MG63 (cell line): ENCODE results near the gene ARHGAP44. TPM values are rescaled to one million over a fixed set of nuclear protein-coding genes. Genes with fewer than 3 reads are reported as not detected.
"Not testable (repeated sequence)": the region's sequence is repeated elsewhere in the genome, so short reads cannot be mapped to it uniquely, and the experiment has no call there.

Experiments used
- DNase-seq: peaks from one replicate; pipeline ENCODE4 v3.0.0-alpha.2; 2020
- H3K27me3 ChIP-seq: fragments of 250-450 bp; sonication (Bioruptor Pico); 2 replicates; pipeline ENCODE4 v1.5.1; 2020; ENCODE audit warnings: mild to moderate bottlenecking, moderate library complexity
- H3K36me3 ChIP-seq: fragments of 250-450 bp; sonication (Bioruptor Pico); 2 replicates; pipeline ENCODE4 v1.5.1; 2020; ENCODE audit warnings: mild to moderate bottlenecking, moderate library complexity
- H3K4me3 ChIP-seq: fragments of 250-450 bp; sonication (Bioruptor Pico); 2 replicates; pipeline ENCODE4 v1.5.1; 2020; ENCODE audit warnings: mild to moderate bottlenecking, moderate library complexity
- H3K9me3 ChIP-seq: fragments of 250-450 bp; sonication (Bioruptor Pico); 2 replicates; pipeline ENCODE4 v1.5.1; 2020; ENCODE audit warnings: mild to moderate bottlenecking, moderate library complexity
- total RNA-seq: library from RNA; depleted of rRNA; stranded (reverse); fragments of >200 nt; shearing (Covaris generic); gene quantifications from 2 replicates; pipeline ENCODE4 v1.2.3, GENCODE V29; 2014; ENCODE audit warnings: low replicate concordance

The ARHGAP44 gene
- total RNA-seq, 1 experiment from 2014 or later = 1.2 TPM

DNA sequence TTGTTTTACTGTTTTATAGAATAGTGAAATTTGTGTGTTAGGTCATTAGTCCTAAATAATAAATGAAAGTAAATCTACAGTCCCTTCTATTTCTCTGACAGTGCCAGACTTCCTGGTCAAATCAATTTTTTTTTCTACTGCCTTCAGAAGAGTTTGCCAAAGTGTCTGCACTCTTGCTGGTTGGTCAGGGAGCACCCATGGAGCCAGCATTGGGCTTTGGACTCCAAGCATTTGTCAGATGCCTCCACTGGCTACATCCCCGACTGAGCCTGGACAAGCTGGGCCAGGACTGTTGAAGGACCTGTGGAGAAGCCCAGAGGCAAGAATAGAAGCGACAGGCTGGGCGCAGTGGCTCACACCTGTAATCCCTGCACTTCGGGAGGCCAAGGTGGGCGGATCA is 174.9 kb downstream of the ARHGAP44 start:
- Histone ChIP-seq H3K27me3 (no peaks in the 10 kb centered on the region), H3K36me3 (no peaks in the 10 kb centered on the region)

DNA sequence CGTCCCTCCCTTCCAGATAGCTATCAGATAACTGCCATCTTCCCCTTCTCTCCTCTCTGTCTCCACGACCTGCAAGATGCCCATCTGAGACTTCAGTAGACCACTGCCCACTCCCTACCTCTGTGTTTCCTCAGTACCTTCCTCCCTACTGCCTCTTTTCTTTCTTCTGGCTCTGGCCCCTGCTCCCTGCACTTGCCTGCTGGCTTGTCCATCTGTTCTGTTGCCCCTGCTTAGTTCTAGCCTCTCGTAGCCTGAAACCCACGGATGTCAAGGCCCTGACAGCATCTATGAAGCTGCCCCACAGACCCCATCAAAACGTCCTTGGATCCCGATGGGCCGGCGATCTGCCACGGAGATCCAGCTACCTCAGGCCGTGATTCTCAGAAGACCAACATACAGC is 175.5 kb downstream of the ARHGAP44 start:
- Histone ChIP-seq H3K9me3 (no peaks in the 10 kb centered on the region), H3K27me3 (no peaks in the 10 kb centered on the region), H3K4me3 (no peak overlapping the region), H3K36me3 (no peaks in the 10 kb centered on the region)
- DNase-seq = no peak

More for the DNA sequence above, 174.9 kb downstream of the ARHGAP44 start:
- Histone ChIP-seq H3K4me3 (no peak overlapping the region), H3K9me3 (no peaks in the 10 kb centered on the region)
- DNase-seq = no peak

DNA sequence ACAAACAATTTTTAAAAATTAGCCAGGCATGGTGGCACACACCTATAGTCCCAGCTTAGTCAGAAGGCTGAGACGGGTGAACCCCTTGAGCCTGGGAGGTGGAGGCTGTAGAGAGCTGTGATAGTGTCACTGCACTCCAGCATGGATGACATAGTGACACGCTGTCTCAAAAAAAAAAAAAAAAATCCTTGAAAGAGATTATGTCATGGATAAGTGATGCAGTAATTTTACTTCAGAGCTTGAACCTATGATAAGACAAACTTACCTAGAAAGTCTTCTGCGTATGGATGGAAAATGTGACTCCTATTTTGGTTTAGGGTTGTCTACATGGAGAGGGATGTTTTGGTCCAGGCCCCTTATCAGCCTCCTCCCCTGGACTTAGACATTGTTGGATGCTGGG is 176.7 kb downstream of the ARHGAP44 start:
- H3K4me3 ChIP-seq = no peak overlapping the region
- no peaks in the 10 kb centered on the region for H3K9me3 ChIP-seq
- no peaks in the 10 kb centered on the region for H3K36me3 ChIP-seq
- H3K27me3 ChIP-seq = no peaks in the 10 kb centered on the region
- DNase-seq = no peak

DNA sequence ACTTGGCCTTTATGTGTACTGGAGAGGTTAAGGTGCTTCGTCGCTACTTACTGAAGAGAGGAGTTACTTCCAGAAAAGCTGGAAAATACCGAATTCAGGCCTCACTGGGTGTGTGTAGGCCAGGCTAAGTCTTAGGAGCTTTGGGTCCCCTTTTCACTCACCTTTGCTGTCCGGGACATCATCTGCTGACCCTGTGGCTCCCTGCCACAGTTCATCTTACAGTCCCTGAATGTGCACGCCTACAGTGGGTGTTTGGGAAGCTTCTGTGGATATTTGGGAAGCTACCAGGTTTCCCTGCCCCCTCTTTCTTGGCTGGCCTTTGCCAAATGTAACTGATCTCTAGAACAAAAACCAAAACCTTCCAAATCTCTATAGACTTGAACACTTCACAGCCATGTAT is 177.1 kb downstream of the ARHGAP44 start:
- Histone ChIP-seq H3K27me3 (no peaks in the 10 kb centered on the region), H3K36me3 (no peaks in the 10 kb centered on the region), H3K9me3 (no peaks in the 10 kb centered on the region), H3K4me3 (no peak overlapping the region)
- DNase-seq = no peak

DNA sequence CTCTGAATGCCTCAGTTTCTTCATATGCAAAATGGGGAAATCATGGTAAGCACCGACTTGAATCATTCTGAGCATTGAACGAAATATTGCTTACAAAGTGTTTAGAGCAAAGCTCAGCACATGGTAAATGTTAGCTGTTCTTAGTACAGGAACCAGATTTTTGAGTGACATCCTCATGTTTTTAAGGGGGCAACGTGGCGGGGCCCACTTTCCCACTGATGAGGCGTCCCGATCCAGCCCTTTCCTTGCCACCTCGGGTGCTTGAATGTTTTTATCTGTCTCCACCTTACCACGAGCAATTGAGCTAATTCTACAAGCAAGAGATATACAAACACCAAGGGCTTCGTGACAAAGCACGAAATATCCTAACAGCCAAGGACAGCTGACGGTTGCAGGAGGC is 178.7 kb downstream of the ARHGAP44 start:
- H3K4me3 ChIP-seq = no peak overlapping the region
- H3K9me3 ChIP-seq = no peaks in the 10 kb centered on the region
- DNase-seq = no peak
- no peaks in the 10 kb centered on the region for H3K27me3 ChIP-seq
- H3K36me3 ChIP-seq = no peaks in the 10 kb centered on the region

DNA sequence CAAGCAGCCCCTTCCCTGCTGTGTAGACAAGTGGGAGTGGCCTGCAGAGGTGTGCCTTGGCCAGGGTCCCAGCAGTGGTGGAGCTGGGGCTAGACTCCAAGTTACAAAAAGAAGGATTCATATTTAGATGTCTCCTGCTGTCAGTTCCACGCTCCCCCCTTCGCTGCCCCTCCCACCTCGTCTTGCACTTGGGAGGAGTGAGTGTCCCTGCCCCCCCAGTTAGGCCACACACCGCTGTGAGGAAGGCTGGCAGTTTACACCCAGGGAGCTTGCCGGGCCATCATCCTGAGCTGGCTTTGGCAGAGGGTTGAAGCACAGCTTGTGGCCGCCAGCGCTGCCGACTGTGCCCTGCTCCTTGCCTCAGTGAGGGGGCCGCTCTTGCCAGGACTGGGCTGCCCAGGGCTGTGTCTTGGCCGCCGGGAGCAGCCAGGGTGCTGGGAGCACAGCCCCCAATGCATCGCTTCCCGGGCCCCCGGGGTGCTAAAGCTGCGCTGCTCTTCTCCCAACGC is 184.3 kb downstream of the ARHGAP44 start:
- peak; percentile 63 for DNase-seq
- H3K4me3 ChIP-seq = no peak overlapping the region
- H3K36me3 ChIP-seq = no peaks in the 10 kb centered on the region
- H3K27me3 ChIP-seq = no peaks in the 10 kb centered on the region
- H3K9me3 ChIP-seq = no peaks in the 10 kb centered on the region

DNA sequence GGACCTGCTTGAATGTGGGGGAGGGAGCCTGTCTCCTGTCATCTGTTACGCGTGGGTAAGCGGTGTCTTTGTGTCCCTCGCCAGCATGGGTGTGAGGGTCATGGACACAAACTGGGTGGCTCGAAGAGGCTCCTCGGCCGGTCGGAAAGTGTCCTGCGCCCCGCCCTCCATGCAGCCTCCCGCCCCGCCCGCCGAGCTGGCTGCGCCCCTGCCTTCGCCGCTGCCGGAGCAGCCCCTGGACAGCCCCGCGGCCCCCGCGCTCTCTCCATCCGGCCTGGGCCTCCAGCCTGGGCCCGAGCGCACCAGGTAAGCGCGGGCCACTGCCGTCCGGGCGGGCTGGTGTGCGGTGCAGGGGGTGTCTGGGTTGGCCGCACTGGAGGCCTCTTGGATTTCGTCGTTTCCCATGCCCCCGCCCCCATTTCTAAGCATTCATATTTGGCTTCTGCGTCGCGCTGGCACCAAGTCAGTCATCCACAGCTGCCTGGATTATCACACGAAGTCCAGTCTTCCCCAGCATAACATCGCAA is 184.8 kb downstream of the ARHGAP44 start:
- H3K36me3 ChIP-seq = no peaks in the 10 kb centered on the region
- H3K9me3 ChIP-seq = no peaks in the 10 kb centered on the region
- H3K4me3 ChIP-seq = no peak overlapping the region
- no peak for DNase-seq
- no peaks in the 10 kb centered on the region for H3K27me3 ChIP-seq

- no peak overlapping the region for H3K4me3 ChIP-seq
- H3K27me3 ChIP-seq = no peaks in the 10 kb centered on the region
- DNase-seq = peak; percentile 45
- H3K9me3 ChIP-seq = no peaks in the 10 kb centered on the region
- no peaks in the 10 kb centered on the region for H3K36me3 ChIP-seq
Measured at GRCh38 chr17:12977008-12977751, 187.9 kb downstream of the ARHGAP44 start.

DNA sequence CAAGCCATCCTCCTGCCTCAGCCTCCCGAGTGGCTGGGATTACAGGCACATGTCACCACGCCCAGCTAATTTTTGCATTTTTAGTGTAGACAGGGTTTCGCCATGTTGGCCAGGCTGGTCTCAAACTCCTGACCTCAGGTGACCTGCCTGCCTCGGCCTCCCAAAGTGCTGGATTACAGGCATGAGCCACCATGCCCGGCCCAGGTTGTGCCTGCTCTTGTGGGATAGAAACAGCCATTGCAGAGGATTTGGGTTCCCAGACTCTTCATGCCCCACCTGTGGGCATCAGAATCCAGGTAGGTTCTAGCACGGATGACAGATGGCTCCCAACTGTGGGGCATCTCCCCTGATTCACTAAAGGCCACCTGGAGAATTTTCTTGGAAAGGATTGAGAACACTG is 189.5 kb downstream of the ARHGAP44 start:
- not testable (repeated sequence) for DNase-seq, H3K4me3 ChIP-seq, H3K27me3 ChIP-seq, H3K36me3 ChIP-seq, H3K9me3 ChIP-seq

- H3K9me3 ChIP-seq = no peaks in the 10 kb centered on the region
- H3K36me3 ChIP-seq = no peaks in the 10 kb centered on the region
- no peak for DNase-seq
- H3K27me3 ChIP-seq = no peaks in the 10 kb centered on the region
- no peak overlapping the region for H3K4me3 ChIP-seq
Measured at GRCh38 chr17:12979246-12979645, 189.9 kb downstream of the ARHGAP44 start.

DNA sequence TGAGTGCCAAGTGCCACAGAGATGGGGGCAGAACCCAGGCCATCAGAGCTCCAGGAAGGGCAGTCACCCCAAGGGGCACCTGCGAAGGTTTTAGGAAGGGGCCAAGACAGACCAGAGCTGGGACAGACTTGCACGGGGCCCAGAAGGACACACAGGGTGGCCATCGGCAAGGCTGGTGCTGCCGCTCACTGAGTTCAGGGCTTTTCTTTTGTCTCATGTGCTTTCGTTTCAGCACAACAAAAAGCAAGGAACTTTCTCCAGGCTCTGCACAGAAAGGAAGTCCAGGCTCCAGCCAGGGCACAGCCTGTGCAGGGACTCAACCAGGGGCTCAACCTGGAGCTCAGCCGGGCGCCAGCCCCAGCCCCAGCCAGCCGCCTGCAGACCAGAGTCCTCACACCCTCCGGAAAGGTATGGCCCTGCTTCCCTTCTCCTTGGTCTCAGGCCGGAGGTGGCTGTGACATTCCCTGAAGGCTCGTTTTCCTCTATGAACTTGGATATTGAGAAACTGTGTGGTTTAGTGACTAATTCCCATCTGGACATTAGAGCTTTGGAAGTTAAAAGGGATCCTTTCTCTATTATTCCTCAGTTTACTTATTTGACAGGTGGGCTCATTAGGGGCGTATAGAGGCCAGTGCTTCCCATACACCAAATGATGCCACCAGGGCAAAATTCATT is 190.7 kb downstream of the ARHGAP44 start:
- Histone ChIP-seq H3K27me3 (no peaks in the 10 kb centered on the region), H3K9me3 (no peaks in the 10 kb centered on the region), H3K36me3 (no peaks in the 10 kb centered on the region), H3K4me3 (no peak overlapping the region)
- no peak for DNase-seq

GRCh38 chr17:12982224-12982623 is 192.9 kb downstream of the ARHGAP44 start:
- no peak for DNase-seq
- Histone ChIP-seq H3K36me3 (no peaks in the 10 kb centered on the region), H3K9me3 (no peaks in the 10 kb centered on the region), H3K27me3 (no peaks in the 10 kb centered on the region), H3K4me3 (no peak overlapping the region)

DNA sequence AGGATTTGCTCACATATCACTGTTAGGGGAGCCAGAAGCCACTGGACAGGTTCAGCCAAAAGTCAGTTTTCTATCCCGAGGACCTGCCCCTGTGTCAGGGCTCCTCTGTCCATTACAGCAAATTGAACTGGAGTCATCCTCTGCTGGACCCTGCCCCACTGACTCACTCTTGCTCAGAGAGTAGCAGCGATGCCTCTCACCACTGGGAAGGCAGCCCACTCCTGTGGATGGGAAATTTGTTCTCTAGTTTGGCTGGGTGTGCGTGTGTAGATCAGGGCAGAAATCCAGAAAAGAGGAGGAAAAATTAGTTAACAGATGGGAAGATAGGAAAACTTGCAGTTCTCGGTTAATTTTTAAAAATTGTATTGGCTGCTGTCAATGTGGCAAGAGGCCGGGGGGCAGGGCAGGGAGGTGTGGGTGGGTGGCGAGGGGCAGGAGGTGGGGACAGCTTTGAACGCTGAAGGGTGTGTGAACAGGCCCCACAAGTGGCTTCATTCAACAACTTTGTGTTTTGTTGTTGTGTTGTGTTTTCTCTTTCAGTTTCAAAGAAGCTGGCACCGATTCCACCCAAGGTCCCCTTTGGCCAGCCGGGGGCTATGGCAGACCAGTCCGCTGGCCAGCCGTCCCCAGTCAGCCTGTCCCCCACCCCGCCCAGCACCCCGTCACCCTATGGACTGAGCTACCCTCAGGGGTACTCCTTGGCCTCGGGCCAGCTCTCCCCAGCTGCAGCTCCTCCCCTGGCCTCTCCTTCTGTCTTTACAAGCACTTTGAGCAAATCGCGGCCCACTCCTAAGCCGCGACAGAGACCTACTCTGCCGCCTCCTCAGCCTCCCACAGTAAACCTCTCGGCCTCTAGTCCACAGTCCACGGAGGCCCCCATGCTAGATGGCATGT is 194.9 kb downstream of the ARHGAP44 start:
- Histone ChIP-seq H3K27me3 (no peaks in the 10 kb centered on the region), H3K4me3 (peak overlapping the region; percentile 30), H3K9me3 (no peaks in the 10 kb centered on the region), H3K36me3 (no peaks in the 10 kb centered on the region)
- peak; percentile 98 for DNase-seq

- no peak overlapping the region for H3K4me3 ChIP-seq
- no peak for DNase-seq
Measured at GRCh38 chr17:12985431-12986293, 196.4 kb downstream of the ARHGAP44 start.

DNA sequence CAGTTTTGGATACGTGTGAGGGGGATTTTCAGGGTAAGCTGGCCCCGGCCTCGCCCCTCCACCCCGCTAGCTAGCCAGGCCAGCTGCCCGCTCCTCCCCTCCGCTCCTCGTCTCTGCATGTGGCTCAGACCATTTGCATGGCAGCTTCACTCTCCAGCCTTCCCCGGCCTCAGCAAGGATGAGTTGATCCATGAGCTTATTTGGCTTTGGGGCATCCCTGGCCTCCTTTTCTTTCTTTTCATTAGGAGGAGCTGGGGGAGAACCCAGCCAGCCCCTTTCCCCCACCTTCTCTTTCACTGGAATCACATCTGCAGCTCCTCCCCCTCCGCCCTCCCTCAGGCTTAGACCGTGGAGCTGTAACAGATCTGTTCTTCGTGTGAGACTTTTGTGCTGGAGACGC is 197.8 kb downstream of the ARHGAP44 start:
- no peaks in the 10 kb centered on the region for H3K27me3 ChIP-seq
- no peaks in the 10 kb centered on the region for H3K9me3 ChIP-seq
- DNase-seq = no peak
- peaks cover 10% of the 10 kb centered on the region for H3K36me3 ChIP-seq
- no peak overlapping the region for H3K4me3 ChIP-seq

More at GRCh38 chr17:12985431-12986293, 196.4 kb downstream of the ARHGAP44 start:
- Histone ChIP-seq H3K27me3 (no peaks in the 10 kb centered on the region), H3K36me3 (no peaks in the 10 kb centered on the region), H3K9me3 (no peaks in the 10 kb centered on the region)
